Body of pancreas (tissue), 4 donors: ENCODE results near the gene RAPGEF3. TPM values are rescaled to one million over a fixed set of nuclear protein-coding genes. Genes with fewer than 3 reads are reported as not detected.

Source experiments
- ATAC-seq: fragments of 150-250 bp; one replicate; pipeline ENCODE4 v1.9.1; 2016
- DNase-seq, 4 donors: peaks; one replicate each; pipeline ENCODE4 v3.0.0-alpha.2; 2019
- H3K27ac ChIP-seq, 4 donors: fragments of 200-600 bp; sonication (generic); 1 replicate in 3 of 4; 2 replicates in 1 of 4; pipeline versions ENCODE4 v1.5.1 to v1.6.1; 2016 to 2019; ENCODE audit warnings: mild to moderate bottlenecking in 1 of 4, mixed read lengths in 1 of 4, moderate library complexity in 1 of 4
- H3K27me3 ChIP-seq, 2 donors: fragments of 200-600 bp; sonication (generic); one replicate each; pipeline ENCODE4 v1.6.0; 2016; ENCODE audit warnings: mild to moderate bottlenecking in 1 of 2
- H3K36me3 ChIP-seq, 2 donors: fragments of 200-600 bp; sonication (generic); replicated peaks in 1 of 2; 2 replicates each; pipeline ENCODE4 v1.5.1; 2016; ENCODE audit warnings: low read depth in 2 of 2; ENCODE audit not compliant: insufficient read depth in 1 of 2
- H3K4me1 ChIP-seq: fragments of 200-600 bp; sonication (generic); one replicate; pipeline ENCODE4 v1.6.0; 2016
- H3K4me3 ChIP-seq, 2 donors: fragments of 200-600 bp; sonication (generic); 1 replicate in 1 of 2; 2 replicates in 1 of 2; pipeline ENCODE4 v1.5.1; 2016 to 2019
- H3K9me3 ChIP-seq, 3 donors: fragments of 200-600 bp; sonication (generic); 1 replicate in 2 of 3; 2 replicates in 1 of 3; pipeline ENCODE4 v1.5.1; 2016
- POLR2A ChIP-seq, 3 donors: fragments of 450-650 bp; IDR thresholded peaks; one replicate each; pipeline ENCODE4 v1.6.1; 2016; ENCODE audit warnings: antibody characterized with exemption in 3 of 3, mild to moderate bottlenecking in 2 of 3
- WGBS, 2 donors: methylation state at CpG; one replicate each; pipeline ENCODE4 v1.1.5; 2017; 5-methylcytosine and 5-hydroxymethylcytosine counted together
- intact Hi-C: fragments of 100-400 bp; cut with DNase I; formaldehyde crosslinking; loops from one replicate; pipeline ENCODE4 v1.15.1; 2023
- total RNA-seq, 2 donors: library from RNA; depleted of rRNA; stranded (reverse); fragments of >200 nt; gene quantifications; one replicate each; pipeline ENCODE4 v1.1.0, GENCODE V29; 2016
- TF ChIP-seq, protein P1 (sequence below), 7 experiments: fragments of 450-650 bp in 4 of 7; fragments of 200-600 bp in 3 of 7; sonication (generic) in 3 of 7; IDR thresholded peaks; one replicate each; pipeline ENCODE4 v1.5.1; 2016 to 2019; ENCODE audit warnings: antibody characterized with exemption in 7 of 7

The RAPGEF3 gene
- total RNA-seq, 2 donors from 2014 or later, result 11.9 to 23.4 TPM

DNA sequence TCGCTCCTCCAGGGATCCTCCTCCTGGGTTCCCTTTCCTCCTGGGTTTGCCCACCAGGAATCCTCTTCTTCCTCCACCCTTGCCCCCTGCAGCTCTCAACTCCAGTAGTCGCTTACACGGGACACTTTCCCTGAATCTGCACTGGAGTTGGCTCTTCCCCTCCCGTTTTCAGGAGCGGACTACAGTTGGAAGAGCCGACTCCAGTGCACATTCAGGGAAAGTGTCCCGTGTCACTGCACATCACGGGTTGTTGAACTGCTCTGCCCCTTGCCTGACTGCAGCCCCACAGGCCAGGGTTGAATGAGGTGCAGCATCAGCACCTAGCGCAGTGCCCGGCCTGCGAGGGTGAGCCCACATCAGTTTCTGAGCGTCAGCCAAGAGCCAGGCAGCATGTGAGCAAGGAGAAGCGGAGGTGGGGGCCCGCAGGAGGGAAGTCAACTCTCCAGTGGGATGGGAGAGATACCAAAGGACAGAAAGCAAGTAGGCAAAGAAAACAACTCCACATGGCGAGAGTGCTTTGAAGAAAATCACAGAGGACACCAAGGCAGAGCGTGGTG lies 13.1 kb downstream of the RAPGEF3 start:
- H3K27me3 ChIP-seq, result no peaks in the 10 kb centered on the region
- H3K9me3 ChIP-seq, result no peaks in the 10 kb centered on the region
- no peaks in the 10 kb centered on the region for H3K36me3 ChIP-seq
- H3K27ac ChIP-seq, result no peak overlapping the region
- peaks cover 15% of the 10 kb centered on the region for H3K4me1 ChIP-seq
- no peak overlapping the region for H3K4me3 ChIP-seq
- no peak for ATAC-seq
- no peak for DNase-seq
- intact Hi-C loops, result no loop called here
- 62 to 72% methylated on average over 16 of the region's 16 CpGs for WGBS, 2 donors
- TF ChIP-seq POLR2A (IDR thresholded peaks at IDR 0.05), result no peak
- TF ChIP-seq, protein P1, sequence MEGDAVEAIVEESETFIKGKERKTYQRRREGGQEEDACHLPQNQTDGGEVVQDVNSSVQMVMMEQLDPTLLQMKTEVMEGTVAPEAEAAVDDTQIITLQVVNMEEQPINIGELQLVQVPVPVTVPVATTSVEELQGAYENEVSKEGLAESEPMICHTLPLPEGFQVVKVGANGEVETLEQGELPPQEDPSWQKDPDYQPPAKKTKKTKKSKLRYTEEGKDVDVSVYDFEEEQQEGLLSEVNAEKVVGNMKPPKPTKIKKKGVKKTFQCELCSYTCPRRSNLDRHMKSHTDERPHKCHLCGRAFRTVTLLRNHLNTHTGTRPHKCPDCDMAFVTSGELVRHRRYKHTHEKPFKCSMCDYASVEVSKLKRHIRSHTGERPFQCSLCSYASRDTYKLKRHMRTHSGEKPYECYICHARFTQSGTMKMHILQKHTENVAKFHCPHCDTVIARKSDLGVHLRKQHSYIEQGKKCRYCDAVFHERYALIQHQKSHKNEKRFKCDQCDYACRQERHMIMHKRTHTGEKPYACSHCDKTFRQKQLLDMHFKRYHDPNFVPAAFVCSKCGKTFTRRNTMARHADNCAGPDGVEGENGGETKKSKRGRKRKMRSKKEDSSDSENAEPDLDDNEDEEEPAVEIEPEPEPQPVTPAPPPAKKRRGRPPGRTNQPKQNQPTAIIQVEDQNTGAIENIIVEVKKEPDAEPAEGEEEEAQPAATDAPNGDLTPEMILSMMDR (IDR thresholded peaks at IDR 0.05), result no peak

DNA sequence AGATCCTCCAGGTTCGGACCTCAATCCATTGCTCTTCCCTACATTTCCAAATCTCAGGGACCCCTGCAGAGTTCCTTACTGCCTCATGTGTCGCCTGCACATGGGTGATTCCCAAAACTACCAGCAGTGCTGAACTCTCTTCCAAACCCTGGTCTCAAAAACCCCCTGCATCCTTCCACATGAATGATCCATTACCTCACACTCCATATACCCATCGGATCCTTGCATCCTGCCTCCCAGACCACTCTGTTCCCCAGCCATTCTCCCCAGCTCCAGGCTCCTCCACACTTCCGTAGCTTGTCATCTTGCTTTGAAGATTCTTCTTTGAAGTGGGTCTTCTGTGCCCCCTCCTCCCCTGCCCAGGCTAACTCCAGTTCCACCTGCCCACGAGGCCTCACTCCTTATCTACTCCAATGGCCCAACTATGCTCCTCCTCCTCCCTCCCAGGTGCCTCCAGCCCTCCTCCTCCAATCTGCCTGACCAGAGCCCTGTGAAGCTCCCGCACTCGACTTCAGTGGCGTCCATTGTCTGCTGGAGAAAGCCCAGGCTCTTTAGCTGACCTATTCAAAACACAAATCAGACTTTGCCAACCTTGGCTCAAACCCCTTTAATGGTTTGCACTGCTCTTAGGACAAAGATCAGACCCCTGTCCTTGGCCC lies 13.8 kb downstream of the RAPGEF3 start:
- Histone ChIP-seq H3K9me3 (no peaks in the 10 kb centered on the region), H3K27ac (no peak overlapping the region), H3K27me3 (no peaks in the 10 kb centered on the region), H3K4me3 (no peak overlapping the region), H3K4me1 (peaks cover 12% of the 10 kb centered on the region), H3K36me3 (no peaks in the 10 kb centered on the region)
- DNase-seq, result no peak
- intact Hi-C loops, result no loop called here
- TF ChIP-seq POLR2A (IDR thresholded peaks at IDR 0.05), result no peak
- TF ChIP-seq, protein P1 (IDR thresholded peaks at IDR 0.05), result no peak
- ATAC-seq, result no peak
- WGBS, 2 donors, result 64 to 66% methylated on average over 8 of the region's 8 CpGs

GRCh38 chr12:47744005-47744651 lies 14.6 kb downstream of the RAPGEF3 start:
- Histone ChIP-seq H3K4me3 (no peak overlapping the region), H3K36me3 (no peaks in the 10 kb centered on the region), H3K9me3 (no peaks in the 10 kb centered on the region), H3K4me1 (peaks cover 12% of the 10 kb centered on the region), H3K27me3 (no peaks in the 10 kb centered on the region), H3K27ac (no peak overlapping the region)
- TF ChIP-seq, protein P1 (IDR thresholded peaks at IDR 0.05), result peak; percentile 65 to 93 (median 87)
- no peak for TF ChIP-seq POLR2A (IDR thresholded peaks at IDR 0.05)
- peak; percentile 84 to 90 (median 88) for DNase-seq
- peak; percentile 88 for ATAC-seq
- 25 to 28% methylated on average over 10 of the region's 10 CpGs for WGBS, 2 donors
- intact Hi-C loops, result no loop called here

DNA sequence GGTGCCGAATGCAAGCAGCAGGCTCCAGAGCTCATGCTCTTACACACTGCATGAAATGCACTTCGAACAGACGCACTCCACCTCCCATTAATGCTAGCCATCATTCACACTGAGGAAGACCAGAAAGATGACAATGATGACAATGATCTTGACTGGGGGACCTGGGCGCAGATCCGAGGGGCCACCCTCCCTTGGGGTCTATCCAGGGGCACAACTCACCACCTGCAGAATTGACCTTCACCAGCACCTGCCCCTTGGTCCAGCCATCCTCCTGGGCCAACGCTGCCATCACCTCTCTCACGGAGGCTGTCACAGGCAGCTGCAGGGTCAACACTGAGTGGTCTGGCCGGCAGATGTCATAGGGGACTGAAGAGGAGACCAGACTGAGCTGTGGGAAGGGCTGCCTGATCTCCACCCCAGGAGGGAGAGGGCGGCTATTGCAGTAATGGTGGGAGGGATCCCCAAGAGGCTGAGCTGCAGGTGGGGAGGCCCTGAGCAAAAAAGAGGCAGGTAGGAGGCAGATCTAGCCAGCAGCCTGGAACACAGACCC lies 15.3 kb downstream of the RAPGEF3 start:
- 48 to 66% methylated on average over 7 to 9 of the region's 9 CpGs for WGBS, 2 donors
- Histone ChIP-seq H3K27me3 (no peaks in the 10 kb centered on the region), H3K9me3 (no peaks in the 10 kb centered on the region), H3K4me3 (no peak overlapping the region), H3K4me1 (peaks cover 12% of the 10 kb centered on the region), H3K27ac (no peak overlapping the region), H3K36me3 (no peaks in the 10 kb centered on the region)
- DNase-seq (no peak), ATAC-seq (no peak)
- TF ChIP-seq, protein P1 (IDR thresholded peaks at IDR 0.05), result no peak
- TF ChIP-seq POLR2A (IDR thresholded peaks at IDR 0.05), result no peak
- intact Hi-C loops, result no loop called here
